HG03064 (cell line): ENCODE measurements around the gene RFXAP.
"Not testable (repeated sequence)": the region's sequence is repeated elsewhere in the genome, so short reads cannot be mapped to it uniquely, and the experiment has no call there.

Experiments used
- ATAC-seq: cut with Tn5 transposase; IDR thresholded peaks from one replicate; pipeline ENCODE4 v1.9.1; 2021; ENCODE audit warnings: low read depth; ENCODE audit not compliant: unreplicated experiment

RFXAP gene, protein sequence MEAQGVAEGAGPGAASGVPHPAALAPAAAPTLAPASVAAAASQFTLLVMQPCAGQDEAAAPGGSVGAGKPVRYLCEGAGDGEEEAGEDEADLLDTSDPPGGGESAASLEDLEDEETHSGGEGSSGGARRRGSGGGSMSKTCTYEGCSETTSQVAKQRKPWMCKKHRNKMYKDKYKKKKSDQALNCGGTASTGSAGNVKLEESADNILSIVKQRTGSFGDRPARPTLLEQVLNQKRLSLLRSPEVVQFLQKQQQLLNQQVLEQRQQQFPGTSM

DNA sequence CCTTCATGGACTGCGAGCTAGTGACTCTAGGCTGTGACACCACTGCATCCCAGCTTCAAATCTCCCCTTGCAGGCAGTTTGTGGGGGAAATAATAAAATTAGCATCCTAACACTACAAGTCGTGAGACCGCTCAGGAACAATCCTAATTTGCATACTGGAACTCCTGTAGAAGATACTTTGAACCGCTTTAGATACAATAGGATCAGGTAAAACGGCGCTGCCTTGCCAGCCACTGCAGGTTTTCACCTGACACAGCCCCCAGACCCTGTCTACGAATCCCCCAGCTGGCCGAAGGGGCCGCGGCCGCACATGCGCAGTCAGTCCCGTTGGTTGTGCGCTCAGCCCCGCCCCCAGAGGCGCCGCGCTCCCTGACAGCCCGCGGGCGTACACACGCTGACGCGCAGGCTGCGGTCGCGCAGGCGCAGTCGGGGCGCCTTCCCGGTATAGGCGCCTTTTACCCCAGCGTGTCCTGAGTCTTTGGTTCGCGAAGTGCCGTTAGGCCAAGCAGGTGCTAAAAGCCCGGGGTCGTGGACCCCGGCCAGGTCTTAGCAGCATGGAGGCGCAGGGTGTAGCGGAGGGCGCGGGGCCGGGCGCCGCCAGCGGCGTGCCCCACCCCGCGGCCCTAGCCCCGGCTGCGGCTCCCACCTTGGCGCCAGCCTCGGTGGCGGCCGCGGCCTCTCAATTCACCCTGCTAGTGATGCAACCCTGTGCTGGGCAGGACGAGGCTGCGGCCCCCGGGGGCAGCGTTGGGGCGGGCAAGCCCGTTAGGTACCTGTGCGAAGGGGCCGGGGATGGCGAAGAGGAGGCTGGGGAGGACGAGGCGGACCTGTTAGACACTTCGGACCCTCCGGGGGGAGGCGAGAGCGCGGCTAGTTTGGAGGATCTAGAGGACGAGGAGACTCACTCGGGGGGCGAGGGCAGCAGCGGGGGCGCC is at the start of gene RFXAP:
TSS of gene RFXAP (plus strand) at position 419 of the 935 bp plus-strand sequence. CDS start at position 555, 136 bp downstream.
- peak; percentile 88 for ATAC-seq

DNA sequence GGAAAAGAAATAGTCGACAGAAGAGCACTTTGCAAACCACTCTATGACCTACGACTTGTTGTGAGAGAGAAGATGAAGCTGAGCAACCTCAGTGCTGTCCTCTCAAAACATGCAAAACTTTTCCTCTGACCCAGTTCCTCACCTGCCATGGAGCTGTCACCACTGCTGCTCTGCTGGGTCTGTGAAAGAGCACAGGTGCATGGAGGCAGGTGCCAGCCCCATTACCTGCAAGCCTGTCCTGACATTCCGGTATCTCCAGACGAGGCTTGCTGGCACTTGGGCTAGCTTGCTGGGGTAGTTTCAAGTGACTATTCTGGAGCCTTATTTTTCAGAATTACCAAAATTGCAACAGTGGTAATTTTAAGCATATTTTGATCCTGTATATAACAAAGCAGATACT is 49.5 kb upstream of the RFXAP start:
- no peak for ATAC-seq

DNA sequence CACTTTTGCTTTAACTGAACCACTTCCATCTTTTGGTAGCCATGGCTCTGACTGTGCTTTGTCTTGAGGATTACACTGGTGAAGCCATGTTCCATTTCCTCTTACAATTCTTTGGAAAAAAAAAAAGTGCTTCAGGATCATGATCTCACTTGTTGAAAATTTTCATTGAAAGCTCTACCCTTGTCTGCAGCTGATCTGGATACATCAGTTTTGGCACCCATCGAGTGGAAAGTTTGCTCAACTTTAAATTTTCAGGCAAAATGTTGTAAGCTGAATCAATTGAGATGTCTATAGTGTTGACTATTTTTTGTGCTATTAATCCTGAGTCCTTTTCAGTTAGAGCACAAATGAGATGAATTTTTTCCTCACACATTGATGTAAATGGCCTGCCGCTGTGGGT is 48.3 kb upstream of the RFXAP start:
- no peak for ATAC-seq

DNA sequence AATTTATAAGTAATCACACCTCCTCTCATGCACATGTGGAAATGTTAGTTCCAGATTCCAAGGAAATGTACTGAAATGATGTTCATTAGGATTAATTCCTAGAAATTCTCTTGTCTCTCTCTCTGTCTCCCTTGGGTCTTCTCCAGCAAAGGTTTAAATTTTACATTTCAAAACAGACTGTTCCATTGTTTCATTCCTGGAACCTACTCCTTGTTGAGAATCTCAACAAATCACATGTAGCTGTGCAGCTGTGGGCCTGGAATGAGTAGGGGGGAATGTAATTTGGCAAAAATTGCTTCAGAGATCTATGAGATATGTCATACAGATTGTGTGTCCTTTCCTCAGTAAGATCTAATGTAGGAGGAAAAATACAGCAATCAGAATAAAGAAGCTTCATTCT is 46.2 kb upstream of the RFXAP start:
- no peak for ATAC-seq

DNA sequence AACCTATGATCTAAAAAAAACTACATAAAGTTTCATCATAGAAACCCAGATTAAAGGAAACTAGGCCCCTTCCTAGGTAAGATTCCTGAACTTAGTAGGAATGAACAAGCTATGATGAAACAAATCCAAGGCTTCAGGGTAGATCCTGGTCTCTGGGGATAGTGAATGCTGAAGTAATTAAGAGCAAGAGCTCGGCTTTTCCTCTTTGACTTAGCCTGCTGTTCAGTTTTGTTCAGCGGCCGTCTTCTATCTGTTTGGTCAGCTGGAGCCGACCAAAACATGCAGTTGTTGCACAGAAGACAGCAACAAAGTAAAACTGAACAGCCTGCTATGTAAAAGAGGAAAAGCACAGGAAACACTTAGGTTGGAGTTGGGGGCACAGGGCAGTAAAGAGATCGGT is 44.1 kb upstream of the RFXAP start:
- no peak for ATAC-seq

DNA sequence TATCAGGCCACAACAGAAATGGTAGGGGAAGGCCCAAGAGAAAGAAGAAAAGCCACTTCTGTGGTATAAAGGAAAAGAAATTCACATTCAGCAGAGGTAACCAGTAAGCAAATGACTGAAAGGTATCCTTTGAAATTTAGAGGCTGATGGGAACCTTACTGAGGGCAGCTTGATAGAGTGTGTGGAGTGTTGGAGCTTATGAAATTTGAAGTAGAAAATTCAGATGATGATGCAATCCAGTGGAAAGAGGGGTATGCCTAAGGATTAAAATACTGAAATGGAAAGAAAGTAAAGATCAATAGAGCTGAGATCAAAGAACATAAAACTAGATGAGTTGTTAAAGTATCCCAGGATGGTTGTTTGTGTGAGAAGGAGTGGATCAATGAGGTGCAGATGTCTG is 42.8 kb upstream of the RFXAP start:
- no peak for ATAC-seq

DNA sequence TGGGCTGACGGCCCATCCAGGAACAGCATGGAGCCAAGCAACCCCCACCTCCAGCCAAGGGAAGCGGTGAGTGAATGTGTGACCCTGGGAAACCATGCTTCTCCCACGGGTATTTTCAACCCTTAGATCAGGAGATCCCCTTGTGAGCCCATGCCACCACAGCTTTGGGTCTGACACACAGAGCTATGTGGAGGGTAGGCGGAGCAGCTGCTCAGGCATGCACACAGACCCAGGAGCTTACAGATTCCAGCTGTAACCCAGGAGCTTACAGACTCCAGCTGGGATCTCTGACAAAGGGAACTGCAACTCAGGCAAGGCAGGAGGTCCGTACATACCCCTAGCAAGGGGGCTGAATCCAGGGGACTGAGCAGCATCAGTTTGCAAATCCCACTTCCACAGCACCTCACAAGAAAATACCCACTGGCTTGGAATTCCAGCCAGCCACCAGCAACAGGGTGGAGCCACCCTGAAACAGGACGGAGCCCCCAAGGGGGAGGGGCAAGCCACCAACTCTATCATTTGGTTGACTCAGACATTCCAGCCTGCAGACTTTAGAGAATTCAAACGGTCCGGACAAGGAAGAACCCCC is 40.8 kb upstream of the RFXAP start:
- ATAC-seq: no peak

DNA sequence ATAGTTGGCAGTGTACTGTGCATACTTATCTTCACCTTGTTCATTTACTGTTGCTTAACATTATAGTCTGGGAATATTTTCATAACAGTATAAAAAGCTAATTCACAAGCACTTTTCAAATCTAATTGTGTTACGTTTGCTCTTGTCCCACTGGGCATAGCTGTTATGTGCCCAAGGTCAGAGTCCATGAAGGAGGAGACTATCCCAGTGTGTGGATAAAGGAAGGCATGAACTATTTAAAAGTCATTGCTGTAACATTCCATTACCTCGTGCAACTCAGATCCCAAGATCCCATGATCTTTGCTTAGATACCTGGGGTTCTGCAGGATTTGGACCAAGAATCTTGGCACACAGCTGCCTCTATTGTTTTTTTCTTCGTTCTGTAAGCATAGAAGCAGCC is 35.1 kb upstream of the RFXAP start:
- no peak for ATAC-seq

DNA sequence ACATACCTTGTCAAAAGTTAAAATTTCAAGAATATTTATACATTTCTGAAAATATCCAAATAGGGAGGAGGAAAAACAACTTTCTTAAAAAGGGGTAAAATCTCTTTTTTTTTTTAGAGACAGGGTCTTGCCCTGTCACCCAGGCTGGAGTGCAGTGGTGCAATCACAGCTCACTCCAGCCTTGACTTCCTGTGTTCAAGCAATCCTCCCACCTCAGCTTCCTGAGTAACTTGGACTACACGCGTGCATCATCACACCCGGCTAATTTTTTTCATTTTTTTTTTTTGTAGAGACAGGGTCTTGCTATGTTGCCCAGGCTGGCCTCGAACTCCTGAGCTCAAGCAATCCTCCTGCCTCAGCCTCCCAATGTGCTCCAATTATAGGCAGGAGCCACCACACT is 32.8 kb upstream of the RFXAP start:
- not testable (repeated sequence) for ATAC-seq

DNA sequence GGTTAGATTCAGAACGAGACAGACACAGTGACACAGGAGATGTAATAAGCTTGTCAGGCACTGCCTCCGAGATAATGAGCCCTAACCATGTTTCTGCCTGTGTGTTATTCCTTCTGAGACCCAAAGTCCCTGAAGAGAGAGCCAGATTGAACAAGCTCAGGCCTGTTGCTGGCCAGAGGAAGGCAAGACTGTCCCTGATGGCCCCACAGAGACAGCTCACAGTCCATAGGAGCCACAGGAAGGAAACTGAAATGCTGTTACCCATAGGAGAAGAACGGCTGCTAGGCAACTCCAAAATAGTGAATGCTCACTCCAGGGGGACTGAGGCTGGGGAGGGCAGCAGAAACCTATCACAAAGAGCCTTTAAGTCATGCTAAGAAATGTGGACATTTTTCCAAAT is 31.8 kb upstream of the RFXAP start:
- ATAC-seq: no peak

DNA sequence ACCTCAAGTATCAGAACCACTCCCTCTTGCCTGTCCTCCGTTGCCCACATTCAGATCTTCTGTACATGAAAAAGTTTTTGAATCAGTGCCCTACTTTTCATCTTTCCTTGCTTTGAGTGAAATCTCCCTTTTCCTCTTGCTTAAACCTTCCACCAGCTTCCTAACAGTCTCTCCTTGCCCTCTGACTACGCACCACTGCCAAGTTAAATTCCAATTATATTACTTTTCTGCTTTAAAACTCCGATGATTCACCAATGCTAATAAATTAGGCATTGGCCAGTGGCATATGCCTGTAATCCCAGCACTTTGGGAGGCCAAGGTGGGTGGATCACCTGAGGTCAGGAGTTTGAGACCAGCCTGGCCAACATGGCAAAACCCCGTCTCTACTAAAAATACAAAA is 30.7 kb upstream of the RFXAP start:
- no peak for ATAC-seq

DNA sequence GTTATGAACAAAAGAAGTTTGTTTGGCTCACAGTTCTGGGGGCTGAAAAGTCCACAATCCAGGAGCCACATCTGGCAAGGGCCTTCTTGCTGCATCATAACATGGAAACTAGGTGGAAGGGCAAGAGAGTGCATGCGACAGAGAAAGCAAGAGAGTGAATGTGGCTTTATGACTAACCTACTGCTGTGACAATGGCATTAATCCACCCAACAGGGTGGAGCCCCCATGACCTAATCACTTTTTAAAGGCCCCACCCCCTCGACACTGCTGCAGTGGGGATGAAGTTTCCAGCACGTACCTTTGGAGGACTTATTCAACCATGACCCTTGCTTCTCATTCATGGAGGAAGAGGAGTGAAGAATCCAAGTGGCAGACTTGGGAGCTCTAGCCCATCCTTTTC is 30.0 kb upstream of the RFXAP start:
- ATAC-seq: no peak

DNA sequence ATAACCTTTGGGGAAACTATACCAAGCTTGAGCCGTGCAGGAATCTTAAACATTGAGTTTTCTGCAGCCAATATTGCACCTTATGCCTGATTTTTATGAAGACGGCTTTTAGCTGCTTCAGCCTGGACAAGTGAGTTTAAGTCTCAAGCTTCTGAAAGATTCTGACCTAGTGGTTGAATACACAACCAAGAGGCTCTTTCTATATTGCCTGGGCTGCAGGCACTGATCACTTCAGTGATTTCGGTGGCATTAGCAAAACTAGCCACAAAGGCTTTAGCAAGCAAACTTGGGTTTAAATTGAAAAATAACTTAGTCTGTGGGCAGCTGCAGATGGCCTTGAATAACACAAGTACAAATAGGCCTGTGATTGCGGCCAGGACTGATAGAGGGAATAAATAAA is 29.3 kb upstream of the RFXAP start:
- ATAC-seq: no peak

DNA sequence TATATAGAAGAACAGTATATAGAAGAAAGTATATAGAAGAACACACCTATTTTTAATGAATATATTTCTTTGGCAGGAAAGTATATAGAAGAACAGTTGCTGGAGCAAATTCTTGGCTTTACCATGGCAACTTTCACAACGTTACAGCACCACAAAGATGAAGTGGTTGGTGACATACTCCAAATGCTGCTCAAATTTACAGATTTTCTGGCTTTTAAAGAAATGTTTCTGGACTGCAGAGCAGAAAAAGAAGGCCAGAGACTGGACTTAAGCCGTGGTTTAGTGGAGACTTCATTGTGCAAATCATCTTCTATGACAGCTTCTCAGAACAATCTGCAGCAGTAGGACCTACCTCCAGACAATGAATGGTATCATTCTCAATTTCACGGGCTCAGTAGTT is 24.3 kb upstream of the RFXAP start:
- no peak for ATAC-seq

DNA sequence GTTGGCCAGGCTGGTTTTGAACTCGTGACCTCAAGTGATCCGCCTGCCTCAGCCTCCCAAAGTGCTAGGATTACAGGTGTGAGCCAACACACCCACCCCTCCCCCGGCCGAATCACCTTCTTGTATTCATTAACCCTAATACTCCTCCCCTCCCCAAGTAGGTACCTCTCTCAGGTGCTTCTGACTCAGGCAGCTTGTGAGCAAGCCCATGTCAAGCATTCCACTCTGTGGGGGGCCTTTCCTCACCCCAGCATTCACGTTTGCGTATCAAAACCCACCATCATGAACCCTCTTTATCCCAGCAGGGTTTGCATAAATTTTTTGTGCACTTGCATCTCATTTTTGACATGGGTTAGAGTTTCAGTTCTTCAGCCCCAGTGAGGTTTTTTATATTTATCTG is 23.6 kb upstream of the RFXAP start:
- no peak for ATAC-seq

DNA sequence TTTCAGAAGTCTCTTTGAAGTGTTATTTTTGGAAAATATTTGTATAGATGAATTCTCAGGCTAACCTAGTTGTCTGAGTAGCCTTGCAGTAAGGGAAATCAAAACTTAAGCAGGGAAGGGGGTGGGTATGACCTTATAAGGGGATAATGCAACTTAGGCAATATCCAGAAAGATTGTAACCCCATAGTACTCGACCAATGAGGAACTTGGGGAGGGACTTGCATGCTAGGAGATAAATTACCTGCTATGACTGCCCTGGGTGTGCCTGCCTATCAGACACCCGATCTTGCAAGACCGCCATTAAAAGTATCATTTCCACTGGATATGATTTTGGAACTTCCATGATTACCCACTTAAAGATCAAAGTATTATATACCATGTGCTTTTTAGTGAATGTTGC is 23.0 kb upstream of the RFXAP start:
- no peak for ATAC-seq

DNA sequence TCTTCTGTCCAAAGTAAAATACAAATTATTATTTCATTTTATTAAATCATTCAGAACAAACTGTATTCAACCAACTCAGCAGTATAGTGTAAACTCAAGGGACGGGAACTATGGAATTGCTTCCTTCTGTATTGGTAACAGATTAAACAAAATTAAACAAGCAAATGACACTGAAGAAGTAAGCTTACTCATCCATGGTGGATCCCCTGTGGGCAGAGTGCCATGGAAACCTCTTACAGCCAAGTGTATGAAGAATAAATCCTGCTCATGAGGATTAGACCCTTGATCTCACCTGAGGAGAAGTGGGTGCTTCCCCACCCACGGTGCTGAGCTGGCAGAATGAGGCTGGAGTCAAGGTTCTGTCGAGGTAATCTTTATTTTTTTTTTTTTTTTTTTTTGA is 18.0 kb upstream of the RFXAP start:
- no peak for ATAC-seq

DNA sequence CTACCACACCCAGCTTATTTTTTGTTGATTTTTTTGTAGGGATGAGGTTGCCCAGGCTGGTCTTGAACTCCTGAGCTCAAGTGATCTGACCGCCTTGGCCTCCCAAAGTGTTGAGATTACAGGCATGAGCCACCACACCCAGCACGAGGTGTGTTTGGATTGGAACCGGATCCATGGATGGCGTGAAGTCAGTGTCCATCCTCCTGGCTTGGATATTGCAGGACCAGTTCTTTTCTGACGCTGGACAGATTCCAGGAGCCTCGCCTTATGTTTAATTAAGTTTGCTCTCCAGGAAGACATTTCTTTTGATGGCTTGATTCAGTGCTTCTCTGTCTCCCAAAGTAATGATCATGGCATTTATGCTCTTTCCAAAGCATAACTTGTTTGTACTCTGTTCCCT is 14.4 kb upstream of the RFXAP start:
- ATAC-seq: no peak

DNA sequence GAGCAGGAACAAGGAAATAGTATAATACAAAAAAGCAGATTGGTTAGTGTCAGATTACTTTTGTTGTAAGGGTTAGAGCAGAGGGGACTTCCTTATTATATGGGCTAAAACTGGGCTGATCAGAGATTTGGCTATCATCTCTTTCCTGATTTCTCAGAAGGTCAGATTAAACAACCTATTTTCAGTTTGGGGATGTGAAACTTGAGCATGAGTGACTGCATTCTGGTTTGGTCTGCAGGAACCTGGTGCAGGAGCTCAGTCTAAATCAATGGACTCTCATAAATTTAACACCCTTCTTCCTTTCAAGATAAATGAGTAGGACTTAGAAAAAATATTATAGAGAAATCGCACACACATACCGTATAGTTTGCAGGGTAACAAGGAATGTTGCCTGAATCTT is 12.9 kb upstream of the RFXAP start:
- ATAC-seq: no peak

DNA sequence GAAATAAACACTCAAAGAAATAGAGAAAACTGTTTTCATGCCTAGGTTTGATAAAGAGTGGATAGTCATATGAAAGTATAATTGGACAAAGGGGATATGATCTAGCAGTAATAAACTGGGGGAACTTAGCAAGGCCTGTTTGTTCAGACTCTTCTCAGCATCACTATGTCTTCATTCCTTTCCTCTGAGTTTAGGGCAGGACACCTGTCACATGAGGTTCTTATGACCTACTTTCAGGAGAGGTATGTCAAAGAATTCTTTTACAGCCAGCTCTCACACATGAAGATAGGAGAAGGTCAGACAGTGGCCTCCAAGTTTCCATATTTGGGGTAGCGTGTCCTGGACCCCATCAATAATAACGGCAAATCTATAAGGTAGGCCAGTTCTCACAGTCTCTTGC is 11.4 kb upstream of the RFXAP start:
- ATAC-seq: no peak

DNA sequence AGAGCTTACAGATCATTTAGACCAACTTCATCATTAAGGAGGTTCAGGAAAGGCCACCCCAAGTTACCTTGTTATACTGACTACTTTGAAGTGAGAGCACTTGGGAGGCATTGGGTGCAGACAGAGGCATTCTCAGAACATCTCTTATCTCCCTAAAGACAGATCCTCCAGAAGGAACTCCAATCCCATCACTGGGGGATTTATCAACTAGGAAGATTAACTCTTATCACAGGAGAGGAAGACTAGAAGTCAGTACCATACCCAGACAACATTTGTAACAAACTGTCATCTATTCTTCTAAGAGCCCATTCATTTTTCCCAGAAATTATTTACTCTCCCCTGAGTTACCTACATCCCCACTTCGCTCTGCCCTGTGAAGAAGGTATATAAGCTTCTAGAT is 5.8 kb upstream of the RFXAP start:
- no peak for ATAC-seq

DNA sequence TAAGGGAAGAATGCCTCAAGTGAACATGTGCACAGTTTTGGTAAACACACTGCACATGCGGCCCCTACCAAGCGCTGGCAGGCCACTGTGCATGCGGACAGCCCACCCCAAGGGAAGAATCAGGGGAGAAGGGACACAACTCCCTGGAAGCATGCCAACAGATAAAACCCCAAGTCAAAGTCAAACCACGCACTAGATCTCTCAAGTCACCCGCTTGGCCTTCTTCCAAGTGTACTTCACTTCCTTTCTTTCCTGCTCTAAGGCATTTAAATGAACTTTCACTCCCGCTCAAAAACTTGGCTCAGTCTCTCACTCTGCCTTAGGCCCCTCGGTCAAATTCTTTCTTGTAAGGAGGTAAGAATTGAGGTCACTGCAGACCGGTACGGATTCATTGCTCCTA is 4.6 kb upstream of the RFXAP start:
- ATAC-seq: no peak
